Astrocyte (in vitro differentiated cells and primary cell): ENCODE data around the gene GTF2IRD1. TPM values are rescaled to one million over a fixed set of nuclear protein-coding genes. Genes with fewer than 3 reads are reported as not detected.

Experiments used
- DNase-seq: peaks from one replicate; pipeline ENCODE4 v3.0.0-alpha.2; 2010; ENCODE audit warnings: low read depth
- FAIRE-seq: peaks from 2 replicates; lab custom pipeline; 2011; peaks lifted over from hg19 to GRCh38; lab: Jason Lieb, UNC
- H2AFZ ChIP-seq: 2 replicates; pipeline ENCODE4 v1.6.0; 2012; ENCODE audit warnings: low read depth, low read length, inconsistent platforms
- H3K27ac ChIP-seq: 2 replicates; pipeline ENCODE4 v1.5.1; 2011; ENCODE audit warnings: low read depth, low read length, inconsistent platforms
- H3K27me3 ChIP-seq: 2 replicates; pipeline ENCODE4 v1.6.0; 2011; ENCODE audit warnings: low read length, inconsistent platforms; ENCODE audit not compliant: insufficient read depth
- H3K36me3 ChIP-seq: 2 replicates; pipeline ENCODE4 v1.5.1; 2011; ENCODE audit warnings: low read length, inconsistent platforms; ENCODE audit not compliant: insufficient read depth
- H3K4me1 ChIP-seq: 2 replicates; pipeline ENCODE4 v1.5.1; 2011; ENCODE audit warnings: low read length, inconsistent platforms; ENCODE audit not compliant: insufficient read depth
- H3K4me2 ChIP-seq: 2 replicates; pipeline ENCODE4 v1.6.0; 2012; ENCODE audit warnings: low read length, inconsistent platforms
- H3K4me3 ChIP-seq: 2 replicates; pipeline ENCODE4 v1.5.1; 2011; ENCODE audit warnings: low read depth, mild to moderate bottlenecking, low read length, inconsistent platforms; ENCODE audit not compliant: insufficient read depth
- H3K79me2 ChIP-seq: 2 replicates; pipeline ENCODE4 v1.6.0; 2012; ENCODE audit warnings: mild to moderate bottlenecking, low read length, inconsistent platforms; ENCODE audit not compliant: insufficient read depth
- H3K9ac ChIP-seq: 2 replicates; pipeline ENCODE4 v1.6.0; 2012; ENCODE audit warnings: mild to moderate bottlenecking, low read length, inconsistent platforms
- H3K9me3 ChIP-seq: 2 replicates; pipeline ENCODE4 v1.5.1; 2012; ENCODE audit warnings: low read depth, mild to moderate bottlenecking, low read length, inconsistent platforms; ENCODE audit not compliant: insufficient read depth
- H4K20me1 ChIP-seq: 2 replicates; pipeline ENCODE4 v1.6.0; 2012; ENCODE audit warnings: low read length, inconsistent platforms; ENCODE audit not compliant: insufficient read depth
- H3K27ac Mint-ChIP-seq: one replicate; pipeline ENCODE4 v1.8.0; 2021; ENCODE audit warnings: mild to moderate bottlenecking, mixed read lengths; ENCODE audit not compliant: unreplicated experiment
- H3K27me3 Mint-ChIP-seq: one replicate; pipeline ENCODE4 v1.8.0; 2021; ENCODE audit warnings: low read depth, mixed read lengths; ENCODE audit not compliant: unreplicated experiment
- H3K36me3 Mint-ChIP-seq: one replicate; pipeline ENCODE4 v1.8.0; 2021; ENCODE audit warnings: low read depth, mixed read lengths; ENCODE audit not compliant: unreplicated experiment
- H3K4me1 Mint-ChIP-seq: one replicate; pipeline ENCODE4 v1.8.0; 2021; ENCODE audit warnings: low read depth, mixed read lengths; ENCODE audit not compliant: unreplicated experiment
- H3K4me3 Mint-ChIP-seq: one replicate; pipeline ENCODE4 v1.8.0; 2021; ENCODE audit warnings: mild to moderate bottlenecking, moderate library complexity, mixed read lengths; ENCODE audit not compliant: unreplicated experiment
- H3K9me3 Mint-ChIP-seq: one replicate; pipeline ENCODE4 v1.8.0; 2021; ENCODE audit warnings: mild to moderate bottlenecking, mixed read lengths; ENCODE audit not compliant: unreplicated experiment
- CTCF ChIP-seq: IDR thresholded peaks from 2 replicates; pipeline ENCODE4 v1.5.1; 2011; ENCODE audit warnings: low read depth, mild to moderate bottlenecking, inconsistent platforms, low read length, moderate library complexity; ENCODE audit not compliant: insufficient read depth
- EZH2 ChIP-seq: IDR thresholded peaks from 2 replicates; pipeline ENCODE4 v1.6.1; 2012; ENCODE audit warnings: mild to moderate bottlenecking, low read length, inconsistent platforms; ENCODE audit not compliant: insufficient read depth
- total RNA-seq: library from RNA; stranded (reverse); gene quantifications from 2 replicates; pipeline ENCODE4 v1.2.1, GENCODE V29; 2021

GTF2IRD1 gene
- total RNA-seq, 1 donor from 2014 or later, result 19.3 TPM

- Histone ChIP-seq H3K27ac (no peak overlapping the region), H3K4me1 (peaks cover 2% of the 10 kb centered on the region), H4K20me1 (peaks cover 57% of the 10 kb centered on the region), H3K9ac (no peak overlapping the region), H3K9me3 (no peaks in the 10 kb centered on the region), H3K4me2 (no peak overlapping the region), H3K27me3 (no peaks in the 10 kb centered on the region), H3K4me3 (no peak overlapping the region), H2AFZ (no peak overlapping the region), H3K36me3 (no peaks in the 10 kb centered on the region), H3K79me2 (peaks cover 44% of the 10 kb centered on the region)
- no peak overlapping the region for H3K4me3 Mint-ChIP-seq
- no peaks in the 10 kb centered on the region for H3K9me3 Mint-ChIP-seq
- FAIRE-seq (no peak), DNase-seq (no peak)
- TF ChIP-seq EZH2 (no peak), CTCF (no peak)
- no peaks in the 10 kb centered on the region for H3K4me1 Mint-ChIP-seq
- peaks cover 9% of the 10 kb centered on the region for H3K36me3 Mint-ChIP-seq
- H3K27me3 Mint-ChIP-seq, result no peaks in the 10 kb centered on the region
- H3K27ac Mint-ChIP-seq, result peak overlapping the region; percentile 47
Measured at GRCh38 chr7:74505471-74506324, 52.0 kb downstream of the GTF2IRD1 start.

- DNase-seq (no peak), FAIRE-seq (no peak)
- no peaks in the 10 kb centered on the region for H3K27me3 ChIP-seq
- no peaks in the 10 kb centered on the region for H3K9me3 Mint-ChIP-seq
- H4K20me1 ChIP-seq, result peaks cover 52% of the 10 kb centered on the region
- H3K27me3 Mint-ChIP-seq, result no peaks in the 10 kb centered on the region
- no peaks in the 10 kb centered on the region for H3K9me3 ChIP-seq
- no peak overlapping the region for H3K4me2 ChIP-seq
- H3K4me1 ChIP-seq, result peaks cover 2% of the 10 kb centered on the region
- no peaks in the 10 kb centered on the region for H3K36me3 ChIP-seq
- peaks cover 38% of the 10 kb centered on the region for H3K79me2 ChIP-seq
- H3K9ac ChIP-seq, result no peak overlapping the region
- TF ChIP-seq EZH2 (no peak), CTCF (no peak)
- no peak overlapping the region for H2AFZ ChIP-seq
- no peak overlapping the region for H3K4me3 Mint-ChIP-seq
- H3K27ac ChIP-seq, result no peak overlapping the region
- H3K36me3 Mint-ChIP-seq, result peaks cover 9% of the 10 kb centered on the region
- H3K4me1 Mint-ChIP-seq, result no peaks in the 10 kb centered on the region
- no peak overlapping the region for H3K4me3 ChIP-seq
- H3K27ac Mint-ChIP-seq, result no peak overlapping the region
Measured at GRCh38 chr7:74506325-74506724, 52.6 kb downstream of the GTF2IRD1 start.
